Body of pancreas (tissue), 4 donors: ENCODE measurements around the gene GPR17. TPM values are rescaled to one million over a fixed set of nuclear protein-coding genes. Genes with fewer than 3 reads are reported as not detected.

Experiments
- ATAC-seq: fragments of 150-250 bp; one replicate; pipeline ENCODE4 v1.9.1; 2016
- DNase-seq, 4 donors: peaks; one replicate each; pipeline ENCODE4 v3.0.0-alpha.2; 2019
- H3K27ac ChIP-seq, 4 donors: fragments of 200-600 bp; sonication (generic); 1 replicate in 3 of 4; 2 replicates in 1 of 4; pipeline versions ENCODE4 v1.5.1 to v1.6.1; 2016 to 2019; ENCODE audit warnings: mild to moderate bottlenecking in 1 of 4, mixed read lengths in 1 of 4, moderate library complexity in 1 of 4
- H3K27me3 ChIP-seq, 2 donors: fragments of 200-600 bp; sonication (generic); one replicate each; pipeline ENCODE4 v1.6.0; 2016; ENCODE audit warnings: mild to moderate bottlenecking in 1 of 2
- H3K36me3 ChIP-seq, 2 donors: fragments of 200-600 bp; sonication (generic); replicated peaks in 1 of 2; 2 replicates each; pipeline ENCODE4 v1.5.1; 2016; ENCODE audit warnings: low read depth in 2 of 2; ENCODE audit not compliant: insufficient read depth in 1 of 2
- H3K4me1 ChIP-seq: fragments of 200-600 bp; sonication (generic); one replicate; pipeline ENCODE4 v1.6.0; 2016
- H3K4me3 ChIP-seq, 2 donors: fragments of 200-600 bp; sonication (generic); 1 replicate in 1 of 2; 2 replicates in 1 of 2; pipeline ENCODE4 v1.5.1; 2016 to 2019
- H3K9me3 ChIP-seq, 3 donors: fragments of 200-600 bp; sonication (generic); 1 replicate in 2 of 3; 2 replicates in 1 of 3; pipeline ENCODE4 v1.5.1; 2016
- POLR2A ChIP-seq, 3 donors: fragments of 450-650 bp; IDR thresholded peaks; one replicate each; pipeline ENCODE4 v1.6.1; 2016; ENCODE audit warnings: antibody characterized with exemption in 3 of 3, mild to moderate bottlenecking in 2 of 3
- WGBS, 2 donors: methylation state at CpG; one replicate each; pipeline ENCODE4 v1.1.5; 2017; 5-methylcytosine and 5-hydroxymethylcytosine counted together
- intact Hi-C: fragments of 100-400 bp; cut with DNase I; formaldehyde crosslinking; loops from one replicate; pipeline ENCODE4 v1.15.1; 2023
- total RNA-seq, 2 donors: library from RNA; depleted of rRNA; stranded (reverse); fragments of >200 nt; gene quantifications; one replicate each; pipeline ENCODE4 v1.1.0, GENCODE V29; 2016
- TF ChIP-seq, protein P1 (sequence below), 7 experiments: fragments of 450-650 bp in 4 of 7; fragments of 200-600 bp in 3 of 7; sonication (generic) in 3 of 7; IDR thresholded peaks; one replicate each; pipeline ENCODE4 v1.5.1; 2016 to 2019; ENCODE audit warnings: antibody characterized with exemption in 7 of 7

GPR17 gene, protein sequence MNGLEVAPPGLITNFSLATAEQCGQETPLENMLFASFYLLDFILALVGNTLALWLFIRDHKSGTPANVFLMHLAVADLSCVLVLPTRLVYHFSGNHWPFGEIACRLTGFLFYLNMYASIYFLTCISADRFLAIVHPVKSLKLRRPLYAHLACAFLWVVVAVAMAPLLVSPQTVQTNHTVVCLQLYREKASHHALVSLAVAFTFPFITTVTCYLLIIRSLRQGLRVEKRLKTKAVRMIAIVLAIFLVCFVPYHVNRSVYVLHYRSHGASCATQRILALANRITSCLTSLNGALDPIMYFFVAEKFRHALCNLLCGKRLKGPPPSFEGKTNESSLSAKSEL
- total RNA-seq, result under 1 TPM in 1 of 2 donors, not detected in 1; 0.26 TPM

DNA sequence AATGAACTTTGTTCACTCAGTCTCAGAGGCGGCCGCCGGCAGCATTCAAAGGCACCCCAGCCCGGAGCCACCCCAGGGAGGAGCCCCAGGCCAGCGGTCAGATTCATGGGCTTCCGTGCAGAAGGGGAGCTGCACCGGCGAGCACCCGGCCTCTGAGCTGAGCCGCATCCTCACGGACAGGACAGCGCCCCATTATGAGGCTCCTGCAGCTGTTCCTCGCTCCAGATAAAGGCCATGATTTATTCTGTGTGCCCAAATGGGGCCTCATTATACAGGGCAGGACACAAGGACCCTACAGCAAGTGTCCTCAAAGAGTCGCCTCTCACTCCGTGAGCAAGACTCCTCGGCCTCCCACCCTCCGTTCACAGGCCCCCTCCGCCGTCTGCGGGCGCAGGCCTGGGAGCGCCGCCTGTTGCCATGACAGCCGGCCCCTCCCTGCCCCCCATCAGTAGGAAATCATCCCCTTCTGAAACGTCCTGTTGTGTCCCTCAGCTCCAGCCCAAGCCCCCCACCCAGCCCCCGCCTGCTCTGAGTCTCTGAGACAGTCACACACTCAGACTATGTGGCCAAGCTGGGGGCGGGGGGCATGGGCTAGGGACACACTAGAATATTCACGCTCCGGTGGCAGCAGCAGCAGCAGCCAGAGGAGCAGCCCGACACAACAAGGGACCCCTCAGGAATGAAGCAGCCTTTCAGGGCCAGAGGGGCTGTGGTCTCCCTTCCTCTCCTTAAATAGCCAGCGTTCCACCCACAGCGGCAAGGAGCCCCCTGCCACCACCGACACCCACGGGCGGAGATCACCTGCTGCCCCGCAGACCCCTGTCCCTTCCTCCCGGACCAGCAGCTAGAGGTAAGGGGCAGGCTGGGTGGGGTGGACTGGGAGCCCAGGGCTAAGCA lies at the start of gene GPR17:
Gene GPR17 (plus strand): TSS at position 759 of the 897 bp plus-strand sequence. CDS start 4,583 bp downstream, outside the sequence.
- 59 to 61% methylated on average over 20 to 32 of the region's 37 CpGs for WGBS, 2 donors
- Histone ChIP-seq H3K27me3 (no peaks in the 10 kb centered on the region), H3K27ac (no peak within 1 kb of the TSS), H3K4me1 (peaks cover 8% of the 10 kb centered on the region), H3K4me3 (no peak within 1 kb of the TSS), H3K9me3 (no peaks in the 10 kb centered on the region), H3K36me3 (no peaks in the 10 kb centered on the region)
- intact Hi-C loops, result no loop called here
- TF ChIP-seq POLR2A (IDR thresholded peaks at IDR 0.05), result no peak
- no peak for DNase-seq
- no peak for ATAC-seq

DNA sequence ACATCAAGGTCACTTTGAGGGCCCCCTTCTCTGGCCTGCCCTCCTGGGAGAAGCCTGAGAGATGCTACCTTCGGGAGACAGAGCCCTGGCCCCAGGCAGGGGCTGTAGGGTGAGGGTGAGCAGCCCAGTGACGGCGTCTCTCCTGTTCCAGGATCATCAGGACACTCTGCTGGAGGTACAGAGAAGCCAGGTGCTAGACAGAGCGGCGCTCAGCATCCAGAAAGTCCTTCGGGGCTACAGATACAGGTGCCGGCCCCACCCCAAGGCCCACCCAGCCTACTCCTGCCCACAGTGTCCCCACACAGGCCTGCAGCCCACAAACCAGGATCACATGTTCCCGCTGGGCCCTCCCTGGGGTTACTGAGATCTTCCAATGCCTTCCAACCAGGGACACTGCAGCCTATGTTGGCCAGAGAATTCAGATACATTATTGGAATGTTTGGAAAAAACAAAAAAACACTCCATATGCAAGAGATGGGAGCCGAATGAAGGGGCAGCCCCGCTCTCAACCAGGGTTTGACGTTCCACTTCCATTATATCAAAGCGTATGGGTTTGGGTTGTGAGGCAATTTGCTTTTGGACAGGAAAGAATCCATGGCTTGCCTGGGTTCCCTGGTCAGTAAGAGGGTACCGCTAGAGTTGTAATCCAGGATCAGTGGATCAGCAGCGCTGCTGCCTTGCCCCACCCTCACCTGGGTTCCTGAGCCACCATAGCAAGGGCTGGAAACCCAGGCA lies 49.5 kb upstream of the GPR17 start:
- no peak for ATAC-seq
- TF ChIP-seq POLR2A (IDR thresholded peaks at IDR 0.05), result no peak
- TF ChIP-seq, protein P1, sequence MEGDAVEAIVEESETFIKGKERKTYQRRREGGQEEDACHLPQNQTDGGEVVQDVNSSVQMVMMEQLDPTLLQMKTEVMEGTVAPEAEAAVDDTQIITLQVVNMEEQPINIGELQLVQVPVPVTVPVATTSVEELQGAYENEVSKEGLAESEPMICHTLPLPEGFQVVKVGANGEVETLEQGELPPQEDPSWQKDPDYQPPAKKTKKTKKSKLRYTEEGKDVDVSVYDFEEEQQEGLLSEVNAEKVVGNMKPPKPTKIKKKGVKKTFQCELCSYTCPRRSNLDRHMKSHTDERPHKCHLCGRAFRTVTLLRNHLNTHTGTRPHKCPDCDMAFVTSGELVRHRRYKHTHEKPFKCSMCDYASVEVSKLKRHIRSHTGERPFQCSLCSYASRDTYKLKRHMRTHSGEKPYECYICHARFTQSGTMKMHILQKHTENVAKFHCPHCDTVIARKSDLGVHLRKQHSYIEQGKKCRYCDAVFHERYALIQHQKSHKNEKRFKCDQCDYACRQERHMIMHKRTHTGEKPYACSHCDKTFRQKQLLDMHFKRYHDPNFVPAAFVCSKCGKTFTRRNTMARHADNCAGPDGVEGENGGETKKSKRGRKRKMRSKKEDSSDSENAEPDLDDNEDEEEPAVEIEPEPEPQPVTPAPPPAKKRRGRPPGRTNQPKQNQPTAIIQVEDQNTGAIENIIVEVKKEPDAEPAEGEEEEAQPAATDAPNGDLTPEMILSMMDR (IDR thresholded peaks at IDR 0.05), result no peak
- 88 to 91% methylated on average over 10 to 14 of the region's 14 CpGs for WGBS, 2 donors
- Histone ChIP-seq H3K27me3 (no peaks in the 10 kb centered on the region), H3K36me3 (no peaks in the 10 kb centered on the region), H3K9me3 (no peaks in the 10 kb centered on the region), H3K27ac (no peak overlapping the region), H3K4me1 (no peaks in the 10 kb centered on the region), H3K4me3 (no peak overlapping the region)
- no peak for DNase-seq
- intact Hi-C loops, result no loop called here

GRCh38 chr2:127597046-127597983 lies 48.6 kb upstream of the GPR17 start:
- Histone ChIP-seq H3K27ac (no peak overlapping the region), H3K4me1 (no peaks in the 10 kb centered on the region), H3K4me3 (no peak overlapping the region), H3K27me3 (no peaks in the 10 kb centered on the region), H3K9me3 (no peaks in the 10 kb centered on the region), H3K36me3 (no peaks in the 10 kb centered on the region)
- DNase-seq (no peak), ATAC-seq (no peak)
- 77 to 78% methylated on average over 17 of the region's 17 CpGs for WGBS, 2 donors
- TF ChIP-seq POLR2A (IDR thresholded peaks at IDR 0.05), result no peak
- TF ChIP-seq, protein P1 (IDR thresholded peaks at IDR 0.05), result no peak
- intact Hi-C loops, result no loop called here

- no peaks in the 10 kb centered on the region for H3K9me3 ChIP-seq
- ATAC-seq, result no peak
- H3K27me3 ChIP-seq, result no peaks in the 10 kb centered on the region
- 62 to 84% methylated on average over 4 of the region's 4 CpGs for WGBS, 2 donors
- H3K36me3 ChIP-seq, result no peaks in the 10 kb centered on the region
- TF ChIP-seq, protein P1 (IDR thresholded peaks at IDR 0.05), result no peak
- no peak overlapping the region for H3K27ac ChIP-seq
- H3K4me1 ChIP-seq, result no peaks in the 10 kb centered on the region
- H3K4me3 ChIP-seq, result no peak overlapping the region
- intact Hi-C loops, result no loop called here
- DNase-seq, result no peak
Measured at GRCh38 chr2:127597984-127598380, 48.0 kb upstream of the GPR17 start.
